Measurements from ENCODE around the gene RPS28.

DNA sequence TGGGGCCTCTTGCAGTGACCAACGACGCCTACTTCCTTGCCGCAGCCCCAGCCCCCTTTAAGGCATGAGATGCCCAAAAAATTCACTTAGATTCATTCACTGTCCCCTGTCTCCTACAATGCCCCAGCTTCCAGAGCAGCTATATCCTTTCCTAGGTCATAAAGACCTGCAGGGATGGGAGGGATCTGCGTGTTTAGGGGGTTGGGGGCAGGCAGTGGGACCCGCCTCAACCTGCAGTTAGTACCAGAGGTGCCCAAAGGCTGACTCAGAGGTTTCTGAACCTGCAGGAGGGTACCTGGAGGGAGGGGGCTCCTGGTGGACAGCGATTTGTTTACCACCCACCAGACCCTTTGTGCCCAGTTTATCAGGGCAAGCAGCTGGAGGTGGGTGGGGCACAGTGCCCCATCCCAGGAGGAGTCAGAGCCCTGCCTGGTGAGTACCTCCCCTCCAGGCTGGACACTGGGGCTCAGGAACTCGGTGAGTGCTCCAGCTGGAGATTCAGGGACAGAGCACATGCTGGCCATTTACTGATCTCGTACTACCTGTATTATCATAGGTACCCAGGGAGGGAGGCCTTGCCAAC lies 10.1 kb downstream of the RPS28 start:
- TF ChIP-seq, protein P1, sequence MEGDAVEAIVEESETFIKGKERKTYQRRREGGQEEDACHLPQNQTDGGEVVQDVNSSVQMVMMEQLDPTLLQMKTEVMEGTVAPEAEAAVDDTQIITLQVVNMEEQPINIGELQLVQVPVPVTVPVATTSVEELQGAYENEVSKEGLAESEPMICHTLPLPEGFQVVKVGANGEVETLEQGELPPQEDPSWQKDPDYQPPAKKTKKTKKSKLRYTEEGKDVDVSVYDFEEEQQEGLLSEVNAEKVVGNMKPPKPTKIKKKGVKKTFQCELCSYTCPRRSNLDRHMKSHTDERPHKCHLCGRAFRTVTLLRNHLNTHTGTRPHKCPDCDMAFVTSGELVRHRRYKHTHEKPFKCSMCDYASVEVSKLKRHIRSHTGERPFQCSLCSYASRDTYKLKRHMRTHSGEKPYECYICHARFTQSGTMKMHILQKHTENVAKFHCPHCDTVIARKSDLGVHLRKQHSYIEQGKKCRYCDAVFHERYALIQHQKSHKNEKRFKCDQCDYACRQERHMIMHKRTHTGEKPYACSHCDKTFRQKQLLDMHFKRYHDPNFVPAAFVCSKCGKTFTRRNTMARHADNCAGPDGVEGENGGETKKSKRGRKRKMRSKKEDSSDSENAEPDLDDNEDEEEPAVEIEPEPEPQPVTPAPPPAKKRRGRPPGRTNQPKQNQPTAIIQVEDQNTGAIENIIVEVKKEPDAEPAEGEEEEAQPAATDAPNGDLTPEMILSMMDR (conservative IDR thresholded peaks at IDR 0.05; ENCODE audit: low read depth, low read length), result no peak
- no peak for TF ChIP-seq EZH2 (IDR thresholded peaks at IDR 0.05; ENCODE audit: borderline replicate concordance, low read depth, low read length, poor library complexity, severe bottlenecking)
